ENCODE results near the gene NGFR. TPM values are rescaled to one million over a fixed set of nuclear protein-coding genes. Genes with fewer than 3 reads are reported as not detected.

The NGFR gene
- total RNA-seq, 2 experiments from 2014 or later, result 0.10 to 1.1 TPM

GRCh38 chr17:49523196-49523595 lies 28.1 kb downstream of the NGFR start:
- no TSS peak for BruUV-seq (replicated peaks)
- H3K4me2 ChIP-seq (ENCODE audit: low read length), result no peak overlapping the region
- H3K79me2 ChIP-seq (ENCODE audit: insufficient read depth, low read depth, low read length), result no peaks in the 10 kb centered on the region
- no peak for TF ChIP-seq EZH2phosphoT487 (IDR thresholded peaks at IDR 0.05; ENCODE audit: borderline replicate concordance, low read depth, low read length)
- TF ChIP-seq, protein P1, sequence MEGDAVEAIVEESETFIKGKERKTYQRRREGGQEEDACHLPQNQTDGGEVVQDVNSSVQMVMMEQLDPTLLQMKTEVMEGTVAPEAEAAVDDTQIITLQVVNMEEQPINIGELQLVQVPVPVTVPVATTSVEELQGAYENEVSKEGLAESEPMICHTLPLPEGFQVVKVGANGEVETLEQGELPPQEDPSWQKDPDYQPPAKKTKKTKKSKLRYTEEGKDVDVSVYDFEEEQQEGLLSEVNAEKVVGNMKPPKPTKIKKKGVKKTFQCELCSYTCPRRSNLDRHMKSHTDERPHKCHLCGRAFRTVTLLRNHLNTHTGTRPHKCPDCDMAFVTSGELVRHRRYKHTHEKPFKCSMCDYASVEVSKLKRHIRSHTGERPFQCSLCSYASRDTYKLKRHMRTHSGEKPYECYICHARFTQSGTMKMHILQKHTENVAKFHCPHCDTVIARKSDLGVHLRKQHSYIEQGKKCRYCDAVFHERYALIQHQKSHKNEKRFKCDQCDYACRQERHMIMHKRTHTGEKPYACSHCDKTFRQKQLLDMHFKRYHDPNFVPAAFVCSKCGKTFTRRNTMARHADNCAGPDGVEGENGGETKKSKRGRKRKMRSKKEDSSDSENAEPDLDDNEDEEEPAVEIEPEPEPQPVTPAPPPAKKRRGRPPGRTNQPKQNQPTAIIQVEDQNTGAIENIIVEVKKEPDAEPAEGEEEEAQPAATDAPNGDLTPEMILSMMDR (conservative IDR thresholded peaks at IDR 0.05; ENCODE audit: low read length), result no peak
- H3K4me3 ChIP-seq (ENCODE audit: low read depth, low read length, poor library complexity, severe bottlenecking), result no peak overlapping the region
- ChIA-PET POLR2A (interaction anchor here (0.6 kb wide), 1 partner anchor 149 kb away, joined by 3 read pairs; no protein-coding TSS in a partner anchor), CTCF (ENCODE audit: unreplicated experiment) (no interaction called here)
- no peaks in the 10 kb centered on the region for H3K9me3 ChIP-seq (ENCODE audit: low read length)
- H3K27ac ChIP-seq (ENCODE audit: low read depth, low read length, poor library complexity, severe bottlenecking), result no peak overlapping the region
- intact Hi-C loops (cut with micrococcal nuclease; ENCODE audit: unreplicated experiment), result no loop called here
- DNase-seq (ENCODE audit: low spot score), result no peak
- no peaks in the 10 kb centered on the region; the same call in 1 of the 2 replicates for H4K20me1 ChIP-seq (ENCODE audit: insufficient read depth, low read length)
- H3K4me1 ChIP-seq (ENCODE audit: insufficient read depth, low read length, poor library complexity, severe bottlenecking), result no peaks in the 10 kb centered on the region
- no peaks in the 10 kb centered on the region for H3K9me2 ChIP-seq (ENCODE audit: insufficient read depth, low read length)
- H3K36me3 ChIP-seq (ENCODE audit: insufficient read depth, low read length), result no peaks in the 10 kb centered on the region
- H2AFZ ChIP-seq (ENCODE audit: low read length), result no peak overlapping the region

DNA sequence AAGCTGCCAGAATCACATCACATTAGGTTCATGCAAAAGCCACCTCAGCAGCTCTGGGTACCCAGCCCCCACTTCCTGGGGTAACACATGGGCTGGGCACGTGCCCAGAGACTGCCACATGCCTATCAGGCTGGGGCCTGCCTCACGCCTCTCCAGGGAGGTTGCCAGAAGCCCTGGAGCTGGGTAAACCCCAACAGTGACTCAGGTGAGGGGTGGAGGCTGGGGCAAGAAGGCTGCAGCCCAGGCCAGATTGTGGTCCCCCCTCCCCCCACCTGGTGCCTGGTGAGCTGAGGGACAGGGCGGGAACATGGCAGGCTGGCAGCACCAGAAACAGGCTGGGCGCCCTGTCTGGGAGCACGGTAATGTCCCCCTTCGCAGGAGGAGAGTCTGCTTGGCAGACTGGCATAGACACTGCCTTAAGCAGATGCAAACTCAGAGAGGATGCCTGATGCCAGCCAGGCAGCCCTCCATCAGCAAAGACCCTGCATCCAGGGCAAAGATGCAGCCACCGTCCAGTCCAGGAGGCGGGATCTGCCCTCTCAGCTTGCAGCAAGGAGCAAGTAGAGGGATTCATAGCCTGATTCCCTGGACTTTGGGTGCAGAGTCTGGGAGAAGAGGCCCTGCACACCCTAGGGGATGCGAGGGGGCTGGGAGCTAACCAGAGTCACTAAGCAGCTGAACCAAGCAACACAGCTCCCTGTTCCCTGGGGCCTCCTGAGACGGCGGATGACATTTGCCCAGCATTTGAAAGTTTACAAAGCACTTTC lies 28.8 kb downstream of the NGFR start:
- no peaks in the 10 kb centered on the region; the same call in 1 of the 2 replicates for H4K20me1 ChIP-seq (ENCODE audit: insufficient read depth, low read length)
- H3K27ac ChIP-seq (ENCODE audit: low read depth, low read length, poor library complexity, severe bottlenecking), result no peak overlapping the region
- ChIA-PET CTCF (ENCODE audit: unreplicated experiment) (no interaction called here), POLR2A (interaction anchor here (0.5 to 0.6 kb wide), 2 partner anchors 149 to 271 kb away, joined by 3 read pairs; no protein-coding TSS in a partner anchor)
- H3K4me2 ChIP-seq (ENCODE audit: low read length), result no peak overlapping the region
- no peaks in the 10 kb centered on the region for H3K36me3 ChIP-seq (ENCODE audit: insufficient read depth, low read length)
- no peaks in the 10 kb centered on the region for H3K9me2 ChIP-seq (ENCODE audit: insufficient read depth, low read length)
- BruUV-seq (replicated peaks), result no TSS peak
- intact Hi-C loops (cut with micrococcal nuclease; ENCODE audit: unreplicated experiment), result no loop called here
- no peak overlapping the region for H3K4me3 ChIP-seq (ENCODE audit: low read depth, low read length, poor library complexity, severe bottlenecking)
- TF ChIP-seq EZH2phosphoT487 (IDR thresholded peaks at IDR 0.05; ENCODE audit: borderline replicate concordance, low read depth, low read length), result no peak
- TF ChIP-seq, protein P1 (conservative IDR thresholded peaks at IDR 0.05; ENCODE audit: low read length), result no peak
- no peak overlapping the region for H2AFZ ChIP-seq (ENCODE audit: low read length)
- no peaks in the 10 kb centered on the region for H3K9me3 ChIP-seq (ENCODE audit: low read length)
- H3K4me1 ChIP-seq (ENCODE audit: insufficient read depth, low read length, poor library complexity, severe bottlenecking), result no peaks in the 10 kb centered on the region
- DNase-seq (ENCODE audit: low spot score), result no peak
- H3K79me2 ChIP-seq (ENCODE audit: insufficient read depth, low read depth, low read length), result no peaks in the 10 kb centered on the region

All from OCI-LY7 (cell line).